Activated T-cell treated with anti-CD3 and anti-CD28 coated beads, Interleukin-2, amount 50 U/mL, for 72 hours (primary cell): ENCODE results near the gene SNAPC3. TPM values are rescaled to one million over a fixed set of nuclear protein-coding genes. Genes with fewer than 3 reads are reported as not detected.
"Not testable (repeated sequence)": the region's sequence is repeated elsewhere in the genome, so short reads cannot be mapped to it uniquely, and the experiment has no call there.

Experiments used
- ATAC-seq, 2 donors: fragments of 150-1000 bp; cut with Tn5 transposase; replicated peaks in 1 of 2; 2 replicates each; pipeline ENCODE4 v1.10.0; 2021; ENCODE audit warnings: moderate library complexity in 2 of 2, mild to moderate bottlenecking in 1 of 2
- DNase-seq, 2 donors: peaks; one replicate each; pipeline ENCODE4 v3.0.0; 2021 to 2022; ENCODE audit warnings: mixed read lengths in 1 of 2
- H3K27ac Mint-ChIP-seq: one replicate; pipeline ENCODE4 v1.8.0; 2022; ENCODE audit warnings: mild to moderate bottlenecking, moderate library complexity, mixed read lengths
- H3K27me3 Mint-ChIP-seq: one replicate; pipeline ENCODE4 v1.8.0; 2022; ENCODE audit warnings: low read depth, mixed read lengths
- H3K36me3 Mint-ChIP-seq, 2 donors: one replicate each; pipeline ENCODE4 v1.8.0; 2022; ENCODE audit warnings: mixed read lengths in 2 of 2, mild to moderate bottlenecking in 1 of 2; ENCODE audit not compliant: insufficient read depth in 2 of 2
- H3K4me1 Mint-ChIP-seq: one replicate; pipeline ENCODE4 v1.8.0; 2022; ENCODE audit warnings: low read depth, mixed read lengths
- H3K4me3 Mint-ChIP-seq, 2 donors: one replicate each; pipeline ENCODE4 v1.8.0; 2022; ENCODE audit warnings: mild to moderate bottlenecking in 2 of 2, mixed read lengths in 2 of 2, moderate library complexity in 2 of 2
- H3K9me3 Mint-ChIP-seq, 2 donors: one replicate each; pipeline ENCODE4 v1.8.0; 2022; ENCODE audit warnings: mixed read lengths in 2 of 2
- total RNA-seq, 2 donors: library from RNA; stranded (reverse); gene quantifications; one replicate each; pipeline ENCODE4 v1.2.3, GENCODE V29; 2022

SNAPC3 gene
- total RNA-seq, result 10 to 100 TPM; 16.9 to 18.7 TPM

DNA sequence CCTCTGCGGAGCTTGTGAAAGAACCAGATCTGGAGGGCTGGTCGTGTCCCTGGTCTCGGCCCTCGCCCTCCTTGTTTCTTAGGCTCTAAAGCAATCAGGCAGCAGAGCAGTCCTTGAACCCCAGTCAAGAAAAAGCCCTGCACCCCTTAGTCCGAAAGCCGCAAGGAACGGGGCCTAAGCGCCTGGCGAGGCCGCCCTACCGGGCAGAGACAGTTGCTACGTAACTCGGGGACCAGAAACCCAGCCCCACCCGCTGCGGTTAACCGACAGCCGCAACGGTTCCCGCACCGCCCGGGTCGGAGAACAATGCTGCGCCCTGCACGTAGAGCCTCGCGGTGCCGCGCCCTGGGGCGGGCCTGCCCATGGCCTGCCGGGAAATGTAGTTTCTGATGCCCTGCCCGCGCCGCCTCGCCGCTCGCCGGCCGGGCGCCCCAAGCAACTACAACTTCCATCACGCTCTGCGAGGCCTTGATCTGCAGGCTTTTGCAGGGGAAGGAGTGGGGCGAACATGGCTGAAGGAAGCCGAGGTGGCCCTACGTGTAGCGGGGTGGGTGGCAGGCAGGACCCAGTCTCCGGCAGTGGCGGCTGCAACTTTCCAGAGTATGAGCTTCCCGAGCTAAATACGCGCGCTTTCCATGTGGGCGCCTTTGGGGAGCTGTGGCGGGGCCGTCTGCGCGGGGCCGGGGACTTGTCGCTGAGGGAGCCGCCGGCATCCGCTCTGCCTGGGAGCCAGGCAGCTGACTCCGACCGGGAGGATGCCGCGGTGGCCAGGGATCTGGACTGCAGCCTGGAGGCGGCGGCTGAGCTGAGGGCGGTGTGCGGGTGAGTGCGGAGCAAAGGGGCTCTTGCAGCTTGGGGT, at the start of gene SNAPC3:
TSS of gene SNAPC3 (plus strand) at position 505 of the 859 bp plus-strand sequence. CDS start at position 509, 4 bp downstream.
- Mint-ChIP-seq H3K9me3 (no peaks in the 10 kb centered on the region), H3K4me3 (peak within 1 kb of the TSS; percentile 94 to 95), H3K4me1 (peaks cover 38% of the 10 kb centered on the region), H3K36me3 (peaks cover 10 to 13% of the 10 kb centered on the region in 2 donors), H3K27ac (peak within 1 kb of the TSS; percentile 85), H3K27me3 (peaks cover 11% of the 10 kb centered on the region)
- DNase-seq (peak; percentile 94 to 96), ATAC-seq (peak; percentile 98)

DNA sequence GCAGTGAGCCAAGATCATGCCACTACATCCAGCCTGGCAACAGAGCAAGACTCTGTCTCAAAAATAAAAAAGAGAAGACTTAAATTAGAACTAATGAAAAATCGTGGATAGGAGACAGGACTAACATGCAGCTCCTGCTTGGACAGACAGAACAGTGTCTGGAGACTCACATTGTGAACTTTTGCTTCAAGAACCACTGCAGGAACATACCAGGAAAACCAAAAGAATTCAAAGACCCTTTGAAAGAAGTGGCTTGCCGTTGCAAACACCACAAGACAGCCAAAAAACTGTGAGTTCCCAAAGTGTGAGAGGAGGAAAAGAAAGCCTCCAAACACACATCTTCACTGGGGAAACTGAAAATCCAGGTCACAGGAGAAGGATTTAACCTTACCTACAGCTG, 48.8 kb upstream of the SNAPC3 start:
- Mint-ChIP-seq H3K4me1 (no peaks in the 10 kb centered on the region), H3K9me3 (no peaks in the 10 kb centered on the region), H3K27me3 (no peaks in the 10 kb centered on the region), H3K4me3 (no peak overlapping the region), H3K36me3 (peaks cover 0 to 5% of the 10 kb centered on the region in 2 donors), H3K27ac (no peak overlapping the region)
- ATAC-seq (no peak), DNase-seq (no peak)

DNA sequence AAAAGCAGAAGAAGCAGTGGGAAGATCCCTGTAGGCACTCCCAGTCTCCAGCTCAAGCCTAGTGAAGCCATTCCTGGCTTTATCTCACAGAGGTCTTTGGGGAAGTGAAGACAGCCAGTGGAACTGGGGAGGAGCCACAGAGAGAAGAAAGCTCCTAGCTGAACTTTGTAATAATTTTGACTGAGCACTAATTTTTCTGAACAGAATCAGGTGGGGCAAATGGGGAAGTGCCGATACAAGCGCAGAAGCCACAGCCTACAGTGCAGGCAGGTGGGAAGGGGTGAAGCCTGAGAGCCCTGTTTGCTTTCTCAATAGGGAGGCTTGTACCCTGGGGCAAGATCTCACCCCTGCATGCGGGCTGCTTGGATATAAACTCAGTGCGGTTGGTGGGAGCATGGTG, 48.4 kb upstream of the SNAPC3 start:
- Mint-ChIP-seq H3K27me3 (no peaks in the 10 kb centered on the region), H3K27ac (no peak overlapping the region), H3K9me3 (no peaks in the 10 kb centered on the region), H3K4me3 (no peak overlapping the region), H3K36me3 (peaks cover 0 to 5% of the 10 kb centered on the region in 2 donors), H3K4me1 (no peaks in the 10 kb centered on the region)
- ATAC-seq, result no peak
- no peak for DNase-seq

DNA sequence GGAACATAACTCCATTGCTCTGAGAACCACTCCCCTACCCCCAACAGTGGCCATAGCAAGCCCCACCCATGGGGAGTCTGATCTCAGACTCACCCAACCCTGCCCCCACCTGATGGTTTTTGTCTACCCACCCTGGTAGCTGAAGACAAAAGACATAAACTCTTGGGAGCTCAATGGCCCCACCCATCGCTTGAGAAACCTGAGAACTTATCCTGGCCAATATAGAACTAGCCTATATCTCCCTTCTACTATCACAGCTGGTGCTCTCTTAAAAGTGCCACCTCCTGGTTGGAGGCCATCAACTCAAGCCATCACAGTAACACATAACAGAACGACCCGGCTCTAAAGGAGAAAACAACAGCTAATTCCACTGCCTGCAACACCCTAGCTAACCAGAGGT, 47.9 kb upstream of the SNAPC3 start:
- Mint-ChIP-seq H3K9me3 (no peaks in the 10 kb centered on the region), H3K36me3 (peaks cover 0 to 5% of the 10 kb centered on the region in 2 donors), H3K4me3 (no peak overlapping the region), H3K4me1 (no peaks in the 10 kb centered on the region), H3K27ac (no peak overlapping the region), H3K27me3 (no peaks in the 10 kb centered on the region)
- no peak for DNase-seq
- no peak for ATAC-seq

DNA sequence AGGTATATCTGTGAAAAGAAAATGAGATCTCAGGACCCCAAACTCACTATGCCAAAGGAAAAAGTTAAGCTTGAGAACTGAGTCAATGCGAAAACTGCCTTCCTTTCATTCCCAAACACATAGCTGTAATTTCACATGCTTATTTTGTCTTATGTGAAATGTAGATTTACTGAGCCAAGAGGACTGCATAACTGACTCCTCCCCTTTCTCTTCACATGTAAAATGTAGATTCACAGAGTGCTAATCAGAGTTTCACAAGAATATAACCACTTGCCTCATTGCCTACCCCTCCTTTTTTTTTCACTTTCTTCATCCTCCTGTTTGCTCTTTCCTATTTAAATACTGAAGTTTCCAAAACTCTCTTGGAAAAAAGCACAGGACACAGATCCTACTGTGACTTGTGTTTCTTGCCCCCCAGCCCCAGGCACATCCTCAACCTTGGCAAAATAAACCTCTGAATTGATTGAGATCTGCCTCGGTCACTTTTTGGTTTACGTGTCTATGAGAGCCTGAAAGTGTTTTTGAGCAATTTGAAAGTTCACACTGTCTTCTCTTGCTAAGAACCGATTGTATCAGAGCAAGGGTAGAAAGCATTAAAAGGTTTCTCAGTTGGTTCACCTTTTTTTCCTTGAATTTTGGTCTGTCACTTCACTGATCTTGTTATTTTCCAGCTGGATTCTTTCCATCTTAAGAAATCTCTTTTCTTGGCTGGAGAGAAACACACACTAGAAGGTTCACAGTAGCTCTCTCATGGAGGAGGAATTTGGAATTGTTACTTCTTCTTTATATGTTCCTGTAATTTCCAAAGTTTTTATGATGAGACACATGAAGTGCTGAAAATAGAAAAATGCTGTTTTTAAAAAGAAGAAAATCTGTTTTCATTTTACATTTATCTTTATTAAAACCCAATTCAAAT, 44.8 kb upstream of the SNAPC3 start:
- no peak for ATAC-seq
- Mint-ChIP-seq H3K9me3 (no peaks in the 10 kb centered on the region), H3K27ac (no peak overlapping the region), H3K27me3 (no peaks in the 10 kb centered on the region), H3K4me3 (no peak overlapping the region), H3K36me3 (peaks cover 0 to 5% of the 10 kb centered on the region in 2 donors), H3K4me1 (no peaks in the 10 kb centered on the region)
- DNase-seq, result no peak

DNA sequence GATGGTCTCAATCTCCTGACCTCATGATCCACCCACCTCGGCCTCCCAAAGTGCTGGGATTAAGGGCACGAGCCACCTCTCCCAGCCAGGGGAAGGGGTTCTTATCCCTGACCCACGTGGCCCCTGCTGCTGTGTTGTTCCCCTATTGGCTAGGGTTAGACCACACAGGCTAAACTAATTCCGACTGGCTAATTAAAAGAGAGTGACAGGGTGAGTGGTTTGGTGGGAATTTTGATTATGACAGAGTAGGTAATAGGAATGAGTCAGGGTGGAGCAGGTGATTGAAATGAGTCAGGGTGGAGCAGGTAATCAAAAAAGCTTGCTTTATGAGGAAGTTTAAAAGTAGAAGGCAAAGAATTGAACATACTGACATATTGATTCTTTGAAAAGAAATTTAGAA, 43.4 kb upstream of the SNAPC3 start:
- not testable (repeated sequence) for H3K4me3 Mint-ChIP-seq, DNase-seq, H3K9me3 Mint-ChIP-seq, H3K36me3 Mint-ChIP-seq, H3K4me1 Mint-ChIP-seq, H3K27me3 Mint-ChIP-seq, H3K27ac Mint-ChIP-seq, ATAC-seq

DNA sequence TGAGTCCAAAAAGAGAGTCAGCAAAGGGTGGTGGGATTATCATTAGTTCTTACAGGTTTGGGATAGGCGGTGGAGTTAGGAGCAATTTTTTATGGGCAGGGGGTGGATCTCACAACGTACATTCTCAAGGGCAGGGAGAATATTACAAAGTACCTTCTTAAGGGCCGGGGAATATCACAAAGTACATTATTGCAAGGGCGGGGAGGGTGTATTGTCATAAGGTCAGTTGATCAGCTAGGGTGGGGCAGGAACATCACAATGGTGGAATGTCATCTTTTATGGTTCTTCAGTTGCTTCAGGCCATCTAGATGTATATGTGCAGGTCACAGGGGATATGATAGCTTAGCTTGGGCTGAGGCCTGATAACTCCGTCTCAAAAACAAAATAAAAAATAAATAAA, 42.8 kb upstream of the SNAPC3 start:
- H3K9me3 Mint-ChIP-seq, H3K36me3 Mint-ChIP-seq, ATAC-seq, H3K27me3 Mint-ChIP-seq, H3K27ac Mint-ChIP-seq, H3K4me1 Mint-ChIP-seq, H3K4me3 Mint-ChIP-seq, DNase-seq: not testable (repeated sequence)

DNA sequence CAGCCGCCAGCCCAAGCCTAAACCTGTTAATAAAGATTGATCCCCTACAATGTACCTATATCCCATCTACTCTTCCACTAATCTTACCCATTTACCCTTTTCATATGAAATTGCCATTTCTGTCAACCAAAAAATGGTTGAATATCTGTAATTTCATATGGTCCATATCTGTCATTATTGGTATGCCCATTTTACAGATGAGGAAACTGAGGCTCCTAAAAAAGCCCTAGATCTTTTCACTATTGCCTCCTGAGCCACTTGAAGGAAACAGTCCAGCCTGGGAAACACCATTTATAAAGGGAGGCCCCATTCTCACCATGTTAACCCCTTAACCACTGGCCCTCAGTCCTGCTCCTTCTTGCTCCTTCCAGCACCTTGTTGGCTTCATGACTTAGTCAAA, 41.2 kb upstream of the SNAPC3 start:
- no peaks in the 10 kb centered on the region for H3K4me1 Mint-ChIP-seq
- no peaks in the 10 kb centered on the region for H3K9me3 Mint-ChIP-seq
- H3K27ac Mint-ChIP-seq, result no peak overlapping the region
- no peak overlapping the region for H3K4me3 Mint-ChIP-seq
- no peaks in the 10 kb centered on the region for H3K36me3 Mint-ChIP-seq
- DNase-seq (no peak), ATAC-seq (no peak)
- H3K27me3 Mint-ChIP-seq, result no peaks in the 10 kb centered on the region

DNA sequence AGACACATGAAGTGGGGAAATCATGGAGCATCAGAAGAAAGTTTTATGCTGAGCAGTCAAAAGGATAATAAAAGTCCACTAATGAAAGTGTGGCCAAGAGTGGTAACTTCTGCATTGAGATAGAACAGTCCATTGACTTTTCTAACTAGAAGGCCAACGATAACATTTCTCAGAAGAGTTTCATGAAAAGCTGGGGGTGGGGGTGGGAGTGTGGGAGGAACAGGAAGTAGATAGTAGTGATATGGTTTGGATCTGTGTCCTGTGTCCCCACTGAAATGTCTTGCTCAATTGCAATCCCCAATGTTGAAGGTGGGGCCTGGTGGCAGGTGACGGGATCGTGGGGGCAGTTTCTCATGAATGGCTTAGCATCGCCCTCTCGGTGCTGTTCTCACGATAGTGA, 36.2 kb upstream of the SNAPC3 start:
- Mint-ChIP-seq H3K9me3 (no peaks in the 10 kb centered on the region), H3K27ac (no peak overlapping the region), H3K27me3 (no peaks in the 10 kb centered on the region), H3K4me1 (no peaks in the 10 kb centered on the region), H3K36me3 (no peaks in the 10 kb centered on the region), H3K4me3 (no peak overlapping the region)
- no peak for ATAC-seq
- DNase-seq, result no peak

DNA sequence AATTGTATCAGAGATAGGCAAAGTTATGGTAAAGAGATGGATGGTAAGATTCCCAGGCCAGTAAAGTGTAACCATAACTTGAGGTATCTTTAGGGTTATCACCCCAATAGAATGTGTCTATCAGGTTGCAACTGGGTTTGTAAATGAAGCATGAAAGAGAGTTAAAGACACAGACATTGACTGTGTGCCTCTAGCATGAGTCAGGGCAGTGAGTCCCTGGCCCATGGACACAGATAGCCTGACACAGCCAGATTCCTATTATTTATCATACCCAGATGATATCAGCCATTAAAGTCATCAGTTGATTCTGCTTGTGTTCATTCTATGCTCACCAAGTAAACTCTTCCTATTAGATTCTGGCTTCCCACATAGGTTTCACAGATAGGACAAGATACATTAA, 33.5 kb upstream of the SNAPC3 start:
- Mint-ChIP-seq H3K9me3 (no peaks in the 10 kb centered on the region), H3K4me1 (no peaks in the 10 kb centered on the region), H3K27ac (no peak overlapping the region), H3K27me3 (no peaks in the 10 kb centered on the region), H3K36me3 (no peaks in the 10 kb centered on the region), H3K4me3 (no peak overlapping the region)
- ATAC-seq (no peak), DNase-seq (no peak)

DNA sequence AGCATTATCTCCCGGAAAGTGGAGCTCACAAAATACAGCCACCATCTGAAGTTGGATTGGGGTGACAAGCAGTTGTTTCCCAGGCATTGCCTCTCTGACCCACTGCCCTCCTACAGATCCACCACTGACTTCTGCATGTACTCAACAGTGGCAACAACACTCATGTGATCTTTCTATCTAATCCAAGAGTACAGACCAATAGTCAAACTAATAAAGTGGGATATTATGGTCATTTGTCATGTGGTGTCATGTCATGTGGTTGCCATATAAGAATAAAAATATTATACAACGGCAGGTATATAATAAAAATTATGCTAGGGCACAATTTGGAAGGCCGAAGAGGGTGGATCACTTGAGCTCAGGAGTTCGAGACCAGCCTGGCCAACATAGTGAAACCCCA, 33.0 kb upstream of the SNAPC3 start:
- H3K4me1 Mint-ChIP-seq, result no peaks in the 10 kb centered on the region
- H3K36me3 Mint-ChIP-seq, result no peaks in the 10 kb centered on the region
- no peak overlapping the region for H3K27ac Mint-ChIP-seq
- DNase-seq (no peak), ATAC-seq (no peak)
- no peak overlapping the region for H3K4me3 Mint-ChIP-seq
- H3K9me3 Mint-ChIP-seq, result no peaks in the 10 kb centered on the region
- no peaks in the 10 kb centered on the region for H3K27me3 Mint-ChIP-seq

DNA sequence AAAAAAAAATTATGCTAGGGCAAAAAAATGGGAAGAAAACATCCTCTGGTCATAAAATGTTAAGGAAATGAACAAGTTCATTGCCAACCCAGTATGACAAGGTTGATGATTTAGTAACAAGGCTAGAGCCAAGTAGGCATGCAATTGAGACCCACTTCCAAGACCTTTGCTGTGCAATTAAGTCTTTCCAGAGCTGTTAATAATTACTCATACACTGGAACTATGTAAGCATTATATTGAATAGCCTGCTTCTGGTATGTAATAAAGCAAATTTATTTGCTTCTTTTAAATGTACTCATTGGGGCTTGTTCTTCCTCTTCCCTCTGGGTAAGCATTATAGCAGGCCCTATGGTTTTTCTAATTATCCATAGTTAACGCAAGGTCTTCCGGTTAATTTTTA, 32.5 kb upstream of the SNAPC3 start:
- H3K4me3 Mint-ChIP-seq, result no peak overlapping the region
- no peaks in the 10 kb centered on the region for H3K36me3 Mint-ChIP-seq
- H3K27ac Mint-ChIP-seq, result no peak overlapping the region
- DNase-seq, result no peak
- H3K9me3 Mint-ChIP-seq, result no peaks in the 10 kb centered on the region
- no peak for ATAC-seq
- H3K27me3 Mint-ChIP-seq, result no peaks in the 10 kb centered on the region
- no peaks in the 10 kb centered on the region for H3K4me1 Mint-ChIP-seq

DNA sequence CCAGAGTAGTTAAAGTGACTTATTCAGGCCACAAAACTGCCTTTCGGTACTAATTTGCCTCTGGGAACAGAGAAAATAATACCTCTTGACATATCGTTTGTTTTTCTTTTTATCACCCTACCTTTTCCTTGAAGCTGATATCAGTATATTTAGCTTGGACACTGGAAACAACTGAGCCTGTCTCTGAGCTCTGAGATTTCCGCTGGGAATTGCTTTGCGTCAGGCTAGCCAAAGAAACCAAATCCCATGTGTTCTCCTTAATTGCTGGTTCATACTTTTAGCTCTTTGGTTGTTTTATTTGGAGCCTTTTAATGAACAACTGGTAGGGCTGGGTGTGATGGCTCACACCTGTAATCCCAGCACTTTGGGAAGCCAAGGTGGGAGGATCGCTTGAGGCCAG, 30.3 kb upstream of the SNAPC3 start:
- Mint-ChIP-seq H3K27ac (no peak overlapping the region), H3K4me3 (no peak overlapping the region), H3K27me3 (no peaks in the 10 kb centered on the region), H3K4me1 (no peaks in the 10 kb centered on the region), H3K9me3 (no peaks in the 10 kb centered on the region), H3K36me3 (no peaks in the 10 kb centered on the region)
- DNase-seq (no peak), ATAC-seq (no peak)
